ENCODE measurements around the gene DPEP2NB.

GRCh38 chr16:67979955-67980678 is 35.6 kb downstream of the DPEP2NB start, which contains the start of gene DPEP3:
- TF ChIP-seq CTCF (IDR thresholded peaks at IDR 0.05) = peak in 2 of 3 experiments; percentile 28 to 36
- no peak for TF ChIP-seq POLR2A (IDR thresholded peaks at IDR 0.05)
